ACC112 (cell line): ENCODE data around the gene TAF13.

Source experiments
- H2AFZ ChIP-seq: fragments of 200-600 bp; sonication (generic); one replicate; pipeline ENCODE4 v1.6.0; 2017; ENCODE audit warnings: antibody characterized with exemption, low read length; ENCODE audit not compliant: unreplicated experiment
- H3K27ac ChIP-seq: fragments of 200-600 bp; sonication (generic); 2 replicates; pipeline ENCODE4 v1.5.1; 2014; ENCODE audit warnings: low read depth, mild to moderate bottlenecking, antibody characterized with exemption, low read length, moderate library complexity
- H3K27me3 ChIP-seq: fragments of 200-600 bp; sonication (generic); 2 replicates; pipeline ENCODE4 v1.6.1; 2014; ENCODE audit warnings: mild to moderate bottlenecking, antibody characterized with exemption, low read length, moderate library complexity, mixed read lengths; ENCODE audit not compliant: insufficient read depth
- H3K36me3 ChIP-seq: fragments of 200-600 bp; sonication (generic); 2 replicates; pipeline ENCODE4 v1.6.1; 2016; ENCODE audit warnings: mild to moderate bottlenecking, antibody characterized with exemption, low read length, moderate library complexity, mixed read lengths; ENCODE audit not compliant: insufficient read depth
- H3K4me1 ChIP-seq: fragments of 200-600 bp; sonication (generic); one replicate; pipeline ENCODE4 v1.6.1; 2016; ENCODE audit warnings: low read length, mixed read lengths; ENCODE audit not compliant: insufficient read depth, unreplicated experiment, control insufficient read depth
- H3K4me3 ChIP-seq: fragments of 200-600 bp; sonication (generic); 2 replicates; pipeline ENCODE4 v1.5.1; 2014; ENCODE audit warnings: mild to moderate bottlenecking, low read depth, low read length
- H3K79me2 ChIP-seq: fragments of 200-600 bp; sonication (generic); one replicate; pipeline ENCODE4 v1.6.0; 2016; ENCODE audit warnings: low read length; ENCODE audit not compliant: control insufficient read depth, unreplicated experiment, insufficient read depth

Gene TAF13

DNA sequence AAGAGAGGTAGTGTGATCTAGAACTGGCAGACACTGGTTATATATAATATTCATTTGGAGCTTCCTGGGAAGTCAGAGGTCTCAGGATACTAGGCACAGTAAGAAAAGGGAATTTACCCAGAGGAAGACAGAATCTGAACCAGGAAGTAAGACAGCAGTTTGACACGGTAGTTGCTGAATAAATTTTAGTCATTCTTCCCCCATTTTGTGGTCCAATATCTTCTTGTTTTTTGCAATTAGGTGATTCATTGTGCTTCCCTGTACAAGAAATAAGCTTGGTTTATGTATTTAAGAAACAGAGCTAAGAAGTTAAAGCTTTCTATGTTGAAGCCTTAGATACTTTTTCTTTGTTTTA lies 16.0 kb upstream of the TAF13 start:
- H3K27me3 ChIP-seq, result no peaks in the 10 kb centered on the region
- peak overlapping the region; percentile 94 for H3K4me3 ChIP-seq
- H3K4me1 ChIP-seq, result peaks cover 22% of the 10 kb centered on the region
- peak overlapping the region; percentile 16 for H2AFZ ChIP-seq
- H3K79me2 ChIP-seq, result peaks cover 21% of the 10 kb centered on the region
- peak overlapping the region; percentile 91 for H3K27ac ChIP-seq
- peaks cover 3% of the 10 kb centered on the region; the same call in 1 of the 2 replicates for H3K36me3 ChIP-seq

GRCh38 chr1:109091078-109091838 lies 15.5 kb upstream of the TAF13 start:
- peaks cover 21% of the 10 kb centered on the region for H3K79me2 ChIP-seq
- peak overlapping the region; percentile 91 for H3K27ac ChIP-seq
- peak overlapping the region; percentile 98 for H2AFZ ChIP-seq
- no peaks in the 10 kb centered on the region for H3K27me3 ChIP-seq
- peaks cover 22% of the 10 kb centered on the region for H3K4me1 ChIP-seq
- peak overlapping the region; percentile 94 for H3K4me3 ChIP-seq
- peaks cover 3% of the 10 kb centered on the region; the same call in 1 of the 2 replicates for H3K36me3 ChIP-seq

- no peaks in the 10 kb centered on the region for H3K27me3 ChIP-seq
- H3K27ac ChIP-seq, result peak within 1 kb of the TSS; percentile 91
- peaks cover 21% of the 10 kb centered on the region for H3K79me2 ChIP-seq
- H2AFZ ChIP-seq, result peak within 1 kb of the TSS; percentile 98
- H3K4me1 ChIP-seq, result peaks cover 22% of the 10 kb centered on the region
- peaks cover 3% of the 10 kb centered on the region; the same call in 1 of the 2 replicates for H3K36me3 ChIP-seq
- H3K4me3 ChIP-seq, result peak within 1 kb of the TSS; percentile 94
Observed at GRCh38 chr1:109090196-109091077, 14.6 kb upstream of the TAF13 start, which contains the start of gene TMEM167B. Gene TMEM167B, plus strand, starts transcription at chr1:109090764. Its CDS starts 109 bp downstream, at chr1:109090873.

- no peak overlapping the region for H3K27ac ChIP-seq
- H3K36me3 ChIP-seq, result peaks cover 3% of the 10 kb centered on the region; the same call in 1 of the 2 replicates
- peaks cover 21% of the 10 kb centered on the region for H3K79me2 ChIP-seq
- no peak overlapping the region for H2AFZ ChIP-seq
- peaks cover 19% of the 10 kb centered on the region for H3K4me1 ChIP-seq
- H3K27me3 ChIP-seq, result no peaks in the 10 kb centered on the region
- H3K4me3 ChIP-seq, result peak overlapping the region; percentile 94; the same call in 1 of the 2 replicates
Observed at GRCh38 chr1:109089242-109090015, 13.6 kb upstream of the TAF13 start.

DNA sequence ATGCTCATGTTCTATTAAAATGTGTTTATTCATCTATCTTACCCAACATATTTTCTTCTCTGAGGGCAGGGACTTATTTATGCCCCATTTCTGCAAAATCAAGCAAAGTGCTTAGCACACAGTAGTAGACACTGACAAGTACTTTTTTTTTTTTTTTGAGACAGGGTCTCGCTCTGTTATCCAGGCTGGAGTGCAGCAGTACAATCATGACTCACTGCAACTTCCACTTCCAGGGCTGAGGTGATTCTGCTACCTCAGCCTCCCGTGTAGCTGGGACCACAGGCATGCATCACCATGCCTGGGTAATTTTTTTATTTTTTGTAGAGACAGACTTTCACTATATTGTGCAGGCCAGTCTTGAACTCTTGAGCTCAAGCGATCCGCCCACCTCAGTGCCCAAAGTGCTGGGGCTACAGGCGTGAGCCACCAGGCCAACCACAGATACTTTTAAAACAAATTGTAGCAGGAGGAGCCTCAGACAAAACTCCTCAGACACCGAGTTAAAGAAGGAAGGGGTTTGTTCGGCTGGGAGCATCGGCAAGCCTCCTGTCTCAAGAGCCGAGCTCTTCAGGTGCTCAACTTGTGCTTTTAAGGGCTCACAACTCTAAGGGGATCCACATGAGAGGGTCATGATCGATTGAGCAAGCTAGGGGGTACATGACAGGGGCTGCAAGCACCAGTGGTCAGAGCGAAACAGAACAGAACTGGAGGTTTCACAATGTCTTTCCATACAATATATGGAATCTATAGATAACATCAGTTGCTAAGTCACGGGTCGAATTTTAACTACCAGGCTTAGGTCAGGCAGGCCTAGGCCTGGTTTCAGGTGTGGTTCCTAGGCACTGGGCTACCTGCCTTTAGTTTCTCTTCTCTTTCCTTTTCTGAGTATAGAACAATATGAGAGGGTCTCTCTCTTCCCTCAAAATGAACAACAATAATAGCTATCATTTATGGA lies 9.0 kb upstream of the TAF13 start:
- Histone ChIP-seq H3K36me3 (peaks cover 3% of the 10 kb centered on the region; the same call in 1 of the 2 replicates), H3K27ac (no peak overlapping the region), H2AFZ (no peak overlapping the region)

GRCh38 chr1:109083923-109084322 lies 8.1 kb upstream of the TAF13 start:
- Histone ChIP-seq H2AFZ (no peak overlapping the region), H3K27me3 (no peaks in the 10 kb centered on the region), H3K36me3 (no peaks in the 10 kb centered on the region), H3K4me3 (no peak overlapping the region), H3K4me1 (no peaks in the 10 kb centered on the region), H3K79me2 (no peaks in the 10 kb centered on the region), H3K27ac (no peak overlapping the region)

More for the DNA sequence above, 9.0 kb upstream of the TAF13 start:
- H3K79me2 ChIP-seq, result no peaks in the 10 kb centered on the region
- H3K4me3 ChIP-seq, result no peak overlapping the region
- H3K4me1 ChIP-seq, result no peaks in the 10 kb centered on the region
- no peaks in the 10 kb centered on the region for H3K27me3 ChIP-seq

- no peak overlapping the region for H3K4me3 ChIP-seq
- H3K79me2 ChIP-seq, result no peaks in the 10 kb centered on the region
- H2AFZ ChIP-seq, result no peak overlapping the region
- no peaks in the 10 kb centered on the region for H3K4me1 ChIP-seq
- no peaks in the 10 kb centered on the region for H3K27me3 ChIP-seq
- H3K27ac ChIP-seq, result no peak overlapping the region
- H3K36me3 ChIP-seq, result no peaks in the 10 kb centered on the region
Observed at GRCh38 chr1:109083501-109083900, 7.7 kb upstream of the TAF13 start.

- no peak overlapping the region for H3K27ac ChIP-seq
- no peak overlapping the region for H3K4me3 ChIP-seq
- peak overlapping the region; percentile 41 for H2AFZ ChIP-seq
Observed at GRCh38 chr1:109080441-109081082, 4.8 kb upstream of the TAF13 start.

DNA sequence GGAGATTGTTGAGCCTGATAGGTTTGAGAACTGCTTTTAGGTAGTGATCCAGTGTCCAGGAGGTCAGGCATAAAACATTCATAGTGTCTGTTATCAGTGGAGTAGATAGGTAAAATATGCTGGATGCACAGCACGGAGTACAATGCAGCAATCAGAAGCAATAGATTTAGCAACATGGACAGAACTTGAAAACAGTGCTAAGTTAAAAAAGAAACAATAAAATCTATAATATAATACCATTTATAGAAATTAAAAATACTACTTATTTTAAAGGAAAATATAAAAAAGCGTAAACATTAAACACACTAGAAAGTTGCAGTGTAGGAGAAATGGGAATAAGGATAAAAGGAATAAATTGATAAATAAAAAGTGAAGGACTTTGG lies 3.4 kb upstream of the TAF13 start:
- H2AFZ ChIP-seq, result no peak overlapping the region
- peaks cover 4% of the 10 kb centered on the region for H3K4me1 ChIP-seq
- peaks cover 14% of the 10 kb centered on the region for H3K79me2 ChIP-seq
- no peaks in the 10 kb centered on the region for H3K36me3 ChIP-seq
- no peaks in the 10 kb centered on the region for H3K27me3 ChIP-seq
- no peak overlapping the region for H3K4me3 ChIP-seq
- no peak overlapping the region for H3K27ac ChIP-seq

More at GRCh38 chr1:109080441-109081082, 4.8 kb upstream of the TAF13 start:
- H3K36me3 ChIP-seq, result no peaks in the 10 kb centered on the region
- H3K4me1 ChIP-seq, result peaks cover 4% of the 10 kb centered on the region
- H3K27me3 ChIP-seq, result no peaks in the 10 kb centered on the region
- H3K79me2 ChIP-seq, result peaks cover 3% of the 10 kb centered on the region
